Uterus (tissue), 4 donors: Measurements from ENCODE around the gene PRR23E. TPM values are rescaled to one million over a fixed set of nuclear protein-coding genes. Genes with fewer than 3 reads are reported as not detected.

Experiments used
- DNase-seq, 2 donors: peaks; one replicate each; pipeline ENCODE4 v3.0.0-alpha.2; 2019 to 2020
- H3K27ac ChIP-seq, 2 donors: fragments of 200-600 bp; sonication (generic); 1 replicate in 1 of 2; 2 replicates in 1 of 2; pipeline ENCODE4 v1.5.1; 2016 to 2018
- H3K27me3 ChIP-seq, 2 donors: fragments of 200-600 bp; sonication (generic); one replicate each; pipeline ENCODE4 v1.5.1; 2018 to 2019; ENCODE audit warnings: control low read depth in 1 of 2
- H3K36me3 ChIP-seq, 2 donors: fragments of 200-600 bp; sonication (generic); one replicate each; pipeline ENCODE4 v1.5.1; 2019; ENCODE audit warnings: control low read depth in 1 of 2
- H3K4me1 ChIP-seq, 2 donors: fragments of 200-600 bp; sonication (generic); one replicate each; pipeline ENCODE4 v1.5.1; 2018 to 2019; ENCODE audit warnings: control low read depth in 1 of 2
- H3K4me3 ChIP-seq, 2 donors: fragments of 200-600 bp; sonication (generic); 1 replicate in 1 of 2; 2 replicates in 1 of 2; pipeline ENCODE4 v1.5.1; 2018 to 2019; ENCODE audit warnings: mild to moderate bottlenecking in 1 of 2
- H3K9me3 ChIP-seq, 2 donors: fragments of 200-600 bp; sonication (generic); one replicate each; pipeline ENCODE4 v1.5.1; 2019; ENCODE audit warnings: control low read depth in 1 of 2
- POLR2A ChIP-seq, 2 donors: fragments of 450-650 bp; IDR thresholded peaks; one replicate each; pipeline ENCODE4 v1.6.1; 2016; ENCODE audit warnings: antibody characterized with exemption in 2 of 2, mild to moderate bottlenecking in 1 of 2, moderate library complexity in 1 of 2
- intact Hi-C: fragments of 100-400 bp; cut with DNase I; formaldehyde crosslinking; loops from one replicate; pipeline ENCODE4 v1.15.1; 2023; ENCODE audit warnings: low total_unique reads
- total RNA-seq, 4 donors: library from RNA; depleted of rRNA in 3 of 4; stranded (reverse); fragments of >200 nt in 3 of 4; gene quantifications; one replicate each; pipeline versions ENCODE4 v1.1.0 to v1.2.4, GENCODE V29; 2014 to 2023
- TF ChIP-seq, protein P1 (sequence below), 4 experiments: fragments of 200-600 bp in 2 of 4; fragments of 450-650 bp in 2 of 4; sonication (generic) in 2 of 4; IDR thresholded peaks; one replicate each; pipeline ENCODE4 v1.5.1; 2016 to 2019; ENCODE audit warnings: antibody characterized with exemption in 4 of 4, mild to moderate bottlenecking in 2 of 4, moderate library complexity in 1 of 4
- donor health status: DM: yes; HTN: yes; CAD: no.

Gene PRR23E
- total RNA-seq, 4 donors from 2014 or later: not detected

DNA sequence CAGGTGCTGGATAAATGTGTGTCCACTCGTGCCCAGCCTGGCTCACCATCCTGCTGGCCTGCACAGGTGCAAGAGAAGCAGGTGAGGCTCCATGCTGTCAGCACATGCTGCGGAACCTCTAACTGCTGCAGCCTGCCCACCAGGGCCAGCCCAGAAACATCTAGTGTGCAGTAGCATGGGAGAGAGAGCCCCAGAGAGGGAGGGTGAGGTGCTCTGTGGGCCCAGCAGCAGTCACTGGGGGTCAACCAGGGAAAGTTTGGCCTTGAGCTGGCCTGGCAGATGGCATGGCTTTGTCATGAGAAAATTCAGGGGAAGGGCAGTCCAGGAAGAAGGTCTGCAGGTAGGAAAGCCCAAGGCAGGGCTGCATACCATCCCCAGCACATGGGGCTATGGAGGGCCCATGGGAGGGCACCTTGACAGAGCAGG, 18.2 kb upstream of the PRR23E start:
- Histone ChIP-seq H3K9me3 (no peaks in the 10 kb centered on the region), H3K27me3 (no peaks in the 10 kb centered on the region), H3K4me3 (no peak overlapping the region), H3K27ac (no peak overlapping the region), H3K36me3 (no peaks in the 10 kb centered on the region), H3K4me1 (no peaks in the 10 kb centered on the region)
- DNase-seq: no peak
- TF ChIP-seq, protein P1, sequence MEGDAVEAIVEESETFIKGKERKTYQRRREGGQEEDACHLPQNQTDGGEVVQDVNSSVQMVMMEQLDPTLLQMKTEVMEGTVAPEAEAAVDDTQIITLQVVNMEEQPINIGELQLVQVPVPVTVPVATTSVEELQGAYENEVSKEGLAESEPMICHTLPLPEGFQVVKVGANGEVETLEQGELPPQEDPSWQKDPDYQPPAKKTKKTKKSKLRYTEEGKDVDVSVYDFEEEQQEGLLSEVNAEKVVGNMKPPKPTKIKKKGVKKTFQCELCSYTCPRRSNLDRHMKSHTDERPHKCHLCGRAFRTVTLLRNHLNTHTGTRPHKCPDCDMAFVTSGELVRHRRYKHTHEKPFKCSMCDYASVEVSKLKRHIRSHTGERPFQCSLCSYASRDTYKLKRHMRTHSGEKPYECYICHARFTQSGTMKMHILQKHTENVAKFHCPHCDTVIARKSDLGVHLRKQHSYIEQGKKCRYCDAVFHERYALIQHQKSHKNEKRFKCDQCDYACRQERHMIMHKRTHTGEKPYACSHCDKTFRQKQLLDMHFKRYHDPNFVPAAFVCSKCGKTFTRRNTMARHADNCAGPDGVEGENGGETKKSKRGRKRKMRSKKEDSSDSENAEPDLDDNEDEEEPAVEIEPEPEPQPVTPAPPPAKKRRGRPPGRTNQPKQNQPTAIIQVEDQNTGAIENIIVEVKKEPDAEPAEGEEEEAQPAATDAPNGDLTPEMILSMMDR (IDR thresholded peaks at IDR 0.05): no peak
- no peak for TF ChIP-seq POLR2A (IDR thresholded peaks at IDR 0.05)
- intact Hi-C loops: no loop called here

- no peaks in the 10 kb centered on the region for H3K27me3 ChIP-seq
- H3K4me1 ChIP-seq: no peaks in the 10 kb centered on the region
- intact Hi-C loops: no loop called here
- no peak overlapping the region for H3K4me3 ChIP-seq
- H3K9me3 ChIP-seq: no peaks in the 10 kb centered on the region
- no peak for DNase-seq
- no peak for TF ChIP-seq POLR2A (IDR thresholded peaks at IDR 0.05)
- TF ChIP-seq, protein P1 (IDR thresholded peaks at IDR 0.05): no peak
- H3K36me3 ChIP-seq: no peaks in the 10 kb centered on the region
- H3K27ac ChIP-seq: no peak overlapping the region
These were observed 17.7 kb upstream of the PRR23E start for GRCh38 chr3:127175272-127175671.

DNA sequence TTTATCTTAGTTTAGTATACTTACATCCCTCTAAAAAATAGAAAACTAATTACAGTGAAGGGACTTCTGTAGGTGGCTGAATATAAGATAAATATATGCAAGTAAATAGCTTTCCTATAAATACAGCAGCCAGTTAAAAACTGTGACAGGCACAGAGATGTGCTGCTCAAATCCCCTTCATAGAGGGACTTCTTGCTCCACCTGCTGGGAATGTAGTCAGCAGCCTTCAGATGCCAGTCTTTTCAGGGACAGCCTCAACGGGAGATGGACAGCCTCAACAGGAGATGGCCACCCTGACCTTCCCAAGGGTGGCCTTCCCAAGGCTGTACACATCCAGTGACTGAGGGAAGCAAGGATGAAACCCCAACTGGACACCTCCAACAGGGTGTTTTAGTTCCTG, 15.7 kb upstream of the PRR23E start:
- Histone ChIP-seq H3K4me3 (no peak overlapping the region), H3K27me3 (no peaks in the 10 kb centered on the region), H3K9me3 (no peaks in the 10 kb centered on the region), H3K27ac (no peak overlapping the region), H3K4me1 (no peaks in the 10 kb centered on the region), H3K36me3 (no peaks in the 10 kb centered on the region)
- intact Hi-C loops: no loop called here
- TF ChIP-seq, protein P1 (IDR thresholded peaks at IDR 0.05): no peak
- TF ChIP-seq POLR2A (IDR thresholded peaks at IDR 0.05): no peak
- DNase-seq: no peak

GRCh38 chr3:127180859-127181258, 12.1 kb upstream of the PRR23E start:
- Histone ChIP-seq H3K4me3 (no peak overlapping the region), H3K27ac (no peak overlapping the region), H3K9me3 (no peaks in the 10 kb centered on the region), H3K36me3 (no peaks in the 10 kb centered on the region), H3K4me1 (no peaks in the 10 kb centered on the region), H3K27me3 (no peaks in the 10 kb centered on the region)
- intact Hi-C loops: no loop called here
- TF ChIP-seq POLR2A (IDR thresholded peaks at IDR 0.05): no peak
- TF ChIP-seq, protein P1 (IDR thresholded peaks at IDR 0.05): no peak
- DNase-seq: no peak

- no peaks in the 10 kb centered on the region for H3K27me3 ChIP-seq
- no peaks in the 10 kb centered on the region for H3K9me3 ChIP-seq
- no peak overlapping the region for H3K27ac ChIP-seq
- no peak for DNase-seq
- no peaks in the 10 kb centered on the region for H3K4me1 ChIP-seq
- no peaks in the 10 kb centered on the region for H3K36me3 ChIP-seq
- H3K4me3 ChIP-seq: no peak overlapping the region
- TF ChIP-seq, protein P1 (IDR thresholded peaks at IDR 0.05): no peak
- no peak for TF ChIP-seq POLR2A (IDR thresholded peaks at IDR 0.05)
- intact Hi-C loops: no loop called here
These were observed 10.5 kb upstream of the PRR23E start for GRCh38 chr3:127182431-127182830.
